HG03439 (cell line): ENCODE data around the gene MGAT2.
A peak's percentile ranks its signal among the peaks of the same experiment; 100 is the strongest.
"Not testable (repeated sequence)": the region's sequence is repeated elsewhere in the genome, so short reads cannot be mapped to it uniquely, and the experiment has no call there.

Experiments used
- ATAC-seq: cut with Tn5 transposase; IDR thresholded peaks from one replicate; pipeline ENCODE4 v1.9.1; 2021; ENCODE audit warnings: mild to moderate bottlenecking, moderate library complexity; ENCODE audit not compliant: unreplicated experiment

MGAT2 gene

GRCh38 chr14:49612251-49612650 is 8.3 kb upstream of the MGAT2 start:
- no peak for ATAC-seq

GRCh38 chr14:49612671-49613070 is 7.9 kb upstream of the MGAT2 start:
- no peak for ATAC-seq

GRCh38 chr14:49614196-49614595 is 6.4 kb upstream of the MGAT2 start:
- ATAC-seq: no peak

- ATAC-seq: no peak
Observed at GRCh38 chr14:49615776-49616175, 4.8 kb upstream of the MGAT2 start.

GRCh38 chr14:49617852-49618519 is 2.6 kb upstream of the MGAT2 start:
- no peak for ATAC-seq

GRCh38 chr14:49619273-49619672 is 1.3 kb upstream of the MGAT2 start:
- ATAC-seq: not testable (repeated sequence)

GRCh38 chr14:49619730-49620129 is 869 bp upstream of the MGAT2 start:
- no peak for ATAC-seq

- peak; percentile 13 for ATAC-seq
Observed at GRCh38 chr14:49621114-49621881, 699 bp downstream of the MGAT2 start.

GRCh38 chr14:49622022-49622607 is 1.5 kb downstream of the MGAT2 start:
- no peak for ATAC-seq

GRCh38 chr14:49623387-49623786 is 2.8 kb downstream of the MGAT2 start:
- ATAC-seq: no peak

- ATAC-seq: no peak
Observed at GRCh38 chr14:49623941-49624839, 3.6 kb downstream of the MGAT2 start.

GRCh38 chr14:49633640-49634546 is 13.3 kb downstream of the MGAT2 start:
- ATAC-seq: peak; percentile 76

- peak; percentile 25 for ATAC-seq
Observed at GRCh38 chr14:49634547-49635334, 14.1 kb downstream of the MGAT2 start, which contains the start of gene DNAAF2. Gene DNAAF2 (minus strand): TSS chr14:49635244. CDS start chr14:49635149, 95 bp downstream.

GRCh38 chr14:49636866-49637265 is 16.3 kb downstream of the MGAT2 start:
- no peak for ATAC-seq

GRCh38 chr14:49637534-49638078 is 17.0 kb downstream of the MGAT2 start:
- ATAC-seq: no peak

GRCh38 chr14:49640540-49641417 is 20.2 kb downstream of the MGAT2 start:
- ATAC-seq: no peak

- ATAC-seq: no peak
Observed at GRCh38 chr14:49641697-49642129, 21.1 kb downstream of the MGAT2 start.

- no peak for ATAC-seq
Observed at GRCh38 chr14:49642163-49642562, 21.6 kb downstream of the MGAT2 start.
